GM12874 (cell line): ENCODE measurements around the gene CHIA.

Experiments
- TF ChIP-seq, protein P1 (sequence below): IDR thresholded peaks from 2 replicates; pipeline ENCODE4 v1.5.1; 2011; ENCODE audit warnings: low read depth, mild to moderate bottlenecking, control low read depth, low read length, moderate library complexity; ENCODE audit not compliant: insufficient read depth

The CHIA gene

DNA sequence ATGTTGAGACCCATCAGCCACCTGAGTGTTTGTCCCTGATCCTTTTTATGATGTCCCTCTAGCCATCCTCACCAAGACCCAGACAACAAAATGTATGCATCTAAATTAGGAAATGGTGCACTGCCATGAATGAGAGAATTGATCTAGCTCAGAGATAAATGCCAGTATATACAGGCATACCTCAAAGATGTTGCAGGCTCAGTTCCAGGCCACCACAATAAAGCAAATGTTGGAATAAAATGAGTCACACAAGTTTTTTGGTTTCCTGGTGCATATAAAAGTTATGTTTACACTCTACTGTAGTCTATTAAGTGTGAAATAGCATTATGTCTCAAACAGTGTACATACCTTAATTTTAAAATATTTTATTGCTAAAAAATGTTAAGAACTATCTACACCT lies 63.9 kb downstream of the CHIA start:
- TF ChIP-seq, protein P1, sequence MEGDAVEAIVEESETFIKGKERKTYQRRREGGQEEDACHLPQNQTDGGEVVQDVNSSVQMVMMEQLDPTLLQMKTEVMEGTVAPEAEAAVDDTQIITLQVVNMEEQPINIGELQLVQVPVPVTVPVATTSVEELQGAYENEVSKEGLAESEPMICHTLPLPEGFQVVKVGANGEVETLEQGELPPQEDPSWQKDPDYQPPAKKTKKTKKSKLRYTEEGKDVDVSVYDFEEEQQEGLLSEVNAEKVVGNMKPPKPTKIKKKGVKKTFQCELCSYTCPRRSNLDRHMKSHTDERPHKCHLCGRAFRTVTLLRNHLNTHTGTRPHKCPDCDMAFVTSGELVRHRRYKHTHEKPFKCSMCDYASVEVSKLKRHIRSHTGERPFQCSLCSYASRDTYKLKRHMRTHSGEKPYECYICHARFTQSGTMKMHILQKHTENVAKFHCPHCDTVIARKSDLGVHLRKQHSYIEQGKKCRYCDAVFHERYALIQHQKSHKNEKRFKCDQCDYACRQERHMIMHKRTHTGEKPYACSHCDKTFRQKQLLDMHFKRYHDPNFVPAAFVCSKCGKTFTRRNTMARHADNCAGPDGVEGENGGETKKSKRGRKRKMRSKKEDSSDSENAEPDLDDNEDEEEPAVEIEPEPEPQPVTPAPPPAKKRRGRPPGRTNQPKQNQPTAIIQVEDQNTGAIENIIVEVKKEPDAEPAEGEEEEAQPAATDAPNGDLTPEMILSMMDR: no peak

DNA sequence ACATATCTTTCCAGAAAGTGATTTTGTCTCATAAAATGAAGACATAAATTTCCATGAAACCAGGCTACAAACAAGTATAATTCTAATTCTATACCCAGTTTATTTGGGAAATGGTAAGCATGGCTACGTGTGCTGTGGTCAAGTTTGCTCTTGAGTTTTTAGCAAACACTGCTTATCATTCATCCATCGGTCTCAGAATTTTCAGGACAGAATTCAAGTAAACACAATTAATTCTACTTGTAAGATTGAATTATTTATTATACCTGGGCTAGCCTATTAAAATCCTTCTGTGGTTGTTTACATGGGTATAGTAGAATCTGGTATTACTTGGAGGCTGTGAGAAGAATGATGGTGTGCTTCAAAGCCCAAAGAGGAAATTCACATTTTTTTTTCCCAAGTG lies 68.3 kb downstream of the CHIA start:
- TF ChIP-seq, protein P1: no peak

DNA sequence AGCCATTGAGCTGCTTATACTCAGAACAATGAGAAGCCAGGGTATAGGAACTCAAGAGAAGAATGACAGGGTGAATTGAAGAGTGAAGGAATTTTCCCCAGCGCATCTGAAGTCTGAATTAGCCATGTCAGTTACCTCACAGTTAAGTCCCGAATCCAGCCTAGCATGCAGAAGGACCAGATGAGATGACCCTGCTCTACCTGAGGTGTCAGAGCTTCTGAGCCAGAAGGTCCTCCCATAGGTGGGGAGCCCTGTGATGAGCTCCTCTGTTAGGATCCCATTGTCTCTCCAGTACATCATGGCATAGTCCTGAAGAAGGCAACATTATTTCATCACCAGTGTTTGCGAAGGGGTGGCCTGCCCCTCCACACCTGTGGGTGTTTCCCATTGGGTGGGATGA lies 68.7 kb downstream of the CHIA start:
- TF ChIP-seq, protein P1: no peak

DNA sequence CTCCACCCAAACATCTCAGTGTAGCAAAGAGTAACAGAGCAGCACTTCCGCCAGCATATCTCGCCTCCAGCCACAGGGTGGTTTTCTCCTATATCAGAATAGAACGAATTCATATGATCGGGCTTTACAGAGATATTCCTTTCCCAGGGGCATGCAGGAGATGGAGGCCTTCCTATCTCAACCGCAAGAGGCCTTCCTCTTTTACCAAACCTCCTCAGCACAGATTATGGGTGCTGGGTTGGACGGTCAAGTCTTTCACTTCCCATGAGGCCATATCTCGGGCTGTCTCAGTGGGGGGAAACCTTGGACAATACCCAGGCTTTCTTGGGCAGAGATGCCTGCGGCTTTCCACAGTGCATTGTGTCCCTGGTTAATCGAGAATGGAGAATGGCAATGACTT lies 71.1 kb downstream of the CHIA start:
- TF ChIP-seq, protein P1: no peak

DNA sequence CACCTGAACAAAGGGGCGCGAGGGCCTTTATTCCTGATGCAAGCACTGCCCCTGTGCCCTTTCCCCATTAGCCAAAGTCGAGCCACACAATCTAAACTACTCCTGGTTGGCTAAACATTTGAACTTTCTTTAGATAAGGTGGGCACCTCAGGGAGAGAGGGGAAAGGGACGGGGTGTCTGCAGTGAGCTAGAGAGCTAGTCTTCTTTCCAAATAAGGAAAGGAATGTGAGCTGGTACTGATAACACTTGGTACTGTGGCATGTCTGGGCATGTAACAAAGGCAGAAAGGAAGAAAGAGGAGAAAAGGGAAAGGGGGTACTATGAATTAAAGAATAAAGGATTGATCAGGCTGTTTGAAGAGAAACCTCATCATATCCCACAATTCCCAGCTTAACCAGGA lies 74.0 kb downstream of the CHIA start:
- TF ChIP-seq, protein P1: no peak

DNA sequence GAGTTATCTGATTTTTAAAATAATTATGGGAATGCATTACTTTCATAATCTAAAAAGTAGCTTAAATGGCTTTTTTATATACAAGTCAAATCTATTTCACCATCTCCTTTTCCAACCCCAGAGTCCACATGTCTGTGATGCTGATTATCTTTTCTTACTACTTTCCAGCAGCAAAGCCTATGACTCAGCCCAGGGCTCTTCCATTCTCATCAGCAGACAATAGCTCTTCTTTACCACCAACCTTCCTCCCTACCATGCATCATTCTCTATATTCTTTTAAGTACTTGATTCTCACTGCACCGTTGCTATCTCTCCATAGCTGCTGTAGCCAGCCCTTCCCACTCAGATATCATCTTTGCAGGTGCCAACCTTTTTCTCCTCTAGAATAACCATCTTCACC lies 75.6 kb downstream of the CHIA start:
- TF ChIP-seq, protein P1: no peak

DNA sequence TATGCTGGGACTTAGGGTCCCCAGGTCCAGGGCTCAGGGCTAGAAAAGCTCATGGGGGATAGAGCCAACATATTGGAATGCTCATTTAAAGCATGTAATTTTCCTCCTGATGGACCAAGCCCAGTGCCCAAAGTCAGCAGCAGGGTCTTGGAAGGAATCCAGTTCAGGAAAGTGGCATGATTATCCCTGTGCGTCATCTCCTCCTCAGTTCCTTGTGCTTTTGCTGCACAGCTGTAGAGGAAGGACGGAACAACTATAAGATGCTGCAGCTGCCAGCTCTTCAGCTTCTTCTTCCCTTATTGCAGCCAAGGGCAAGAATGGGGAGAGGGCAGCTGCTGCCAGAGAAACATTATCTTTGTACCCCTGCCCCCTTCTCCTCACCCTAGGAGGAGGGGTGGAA lies 78.5 kb downstream of the CHIA start:
- TF ChIP-seq, protein P1: no peak

DNA sequence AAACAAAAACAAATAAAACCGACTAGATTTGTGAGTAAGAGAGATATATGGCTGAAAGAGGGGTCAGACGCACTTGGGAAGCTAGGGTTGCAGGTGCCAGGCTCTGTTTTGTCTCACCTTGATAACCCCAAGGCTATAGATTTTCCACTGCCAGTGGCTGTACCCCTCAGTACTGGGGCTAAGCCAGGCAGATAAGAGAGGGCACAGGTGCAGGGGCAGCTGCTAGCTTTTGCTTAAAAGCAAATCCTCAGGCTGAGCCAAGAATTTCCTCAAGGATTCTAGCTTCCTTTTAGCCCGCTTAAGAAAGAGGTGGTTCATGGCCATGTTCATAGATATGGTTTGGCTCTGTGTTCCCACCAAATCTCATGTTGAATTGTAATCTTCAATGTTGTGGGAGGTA lies 79.0 kb downstream of the CHIA start:
- TF ChIP-seq, protein P1: no peak
